GM18867 (cell line): ENCODE measurements around the gene HOXD3.
A peak's percentile ranks its signal among the peaks of the same experiment; 100 is the strongest.

Experiments used
- ATAC-seq: cut with Tn5 transposase; IDR thresholded peaks from one replicate; pipeline ENCODE4 v1.9.1; 2021; ENCODE audit warnings: mild to moderate bottlenecking, moderate library complexity; ENCODE audit not compliant: unreplicated experiment

HOXD3 gene

DNA sequence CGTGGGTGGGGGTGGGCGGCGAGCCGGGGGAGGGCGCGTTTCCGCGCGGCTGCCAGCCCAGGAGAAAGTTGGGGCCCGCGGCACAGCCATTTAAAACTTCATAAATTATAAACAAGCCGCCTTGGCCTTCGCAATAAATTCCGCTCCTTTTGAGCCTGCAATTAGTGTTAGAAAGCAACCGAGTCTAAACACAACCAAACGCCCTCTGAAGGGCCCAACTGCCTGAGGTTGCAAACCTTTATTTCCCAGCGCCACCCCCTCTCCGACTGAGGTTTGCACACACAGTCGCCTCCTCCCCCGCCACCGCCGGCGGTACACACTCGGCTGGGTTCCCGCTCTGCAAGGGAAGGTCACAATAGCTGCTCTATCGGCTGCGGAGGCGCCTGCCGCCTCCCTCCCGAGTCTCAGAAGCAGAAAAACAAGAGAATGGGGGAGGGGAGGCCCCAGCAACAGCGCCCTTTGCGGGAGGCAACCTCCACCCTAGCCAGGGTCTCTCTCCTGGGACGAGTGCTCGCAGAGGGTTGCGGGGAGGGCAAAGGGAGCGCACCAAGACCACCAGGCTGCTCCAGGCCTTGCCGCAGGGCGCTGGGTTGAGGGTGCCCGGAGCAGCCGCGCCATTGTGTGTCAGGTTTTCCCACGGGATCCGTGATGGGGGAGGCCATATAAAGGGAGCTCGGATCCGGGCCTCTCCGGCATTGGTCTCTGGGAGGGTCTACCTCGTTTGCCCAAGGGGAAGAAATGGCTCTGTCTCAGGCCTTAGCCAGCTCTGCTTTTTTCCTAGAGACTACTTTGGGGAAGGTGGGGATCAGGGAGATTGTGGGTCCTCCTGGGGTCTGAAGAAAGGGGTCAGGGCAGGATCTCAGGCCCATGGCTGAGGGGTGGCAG lies 18.0 kb downstream of the HOXD3 start:
- ATAC-seq: no peak

DNA sequence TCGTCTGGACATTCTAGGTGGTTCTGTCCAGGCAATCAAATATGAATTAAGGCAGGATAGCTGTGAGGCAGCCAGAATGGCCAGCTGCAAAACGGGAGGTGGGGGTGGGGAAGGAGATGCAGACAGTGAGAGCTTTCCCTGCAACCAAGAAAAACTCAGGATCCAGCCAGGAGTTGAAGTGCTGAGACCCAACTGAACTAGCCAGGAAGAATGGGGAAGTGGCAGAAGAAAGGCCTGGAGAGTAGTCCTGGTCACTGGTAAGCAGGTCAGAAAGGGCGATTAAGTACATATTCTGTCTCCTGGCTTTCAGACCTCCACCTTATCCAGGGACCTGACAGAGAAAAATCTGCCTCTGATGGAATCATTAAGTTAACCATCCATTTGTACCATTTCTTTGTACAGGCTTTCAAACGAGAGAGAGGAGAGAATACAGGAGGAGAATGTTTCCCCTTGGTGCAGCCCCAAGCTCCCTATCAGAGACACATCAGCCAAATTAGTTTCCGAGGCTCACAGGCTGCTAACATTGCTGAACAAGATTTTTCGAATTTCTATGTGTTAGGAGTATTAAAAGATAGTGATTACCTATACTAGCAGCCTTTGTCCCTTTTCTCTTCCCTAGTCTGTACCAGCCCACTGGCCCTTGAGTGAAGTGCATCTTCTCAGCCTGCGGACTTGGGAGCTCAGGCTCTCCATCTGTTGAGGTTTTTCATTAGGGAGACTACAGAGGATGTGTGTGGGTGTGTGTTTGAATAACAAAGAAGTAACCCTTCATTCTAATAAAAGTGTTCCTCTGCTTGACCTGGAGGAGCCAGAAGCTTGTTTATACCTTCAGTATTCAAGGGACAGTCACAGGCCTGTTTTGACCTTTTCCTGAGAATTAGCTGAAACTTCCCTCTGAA lies 18.9 kb downstream of the HOXD3 start:
- ATAC-seq: no peak

DNA sequence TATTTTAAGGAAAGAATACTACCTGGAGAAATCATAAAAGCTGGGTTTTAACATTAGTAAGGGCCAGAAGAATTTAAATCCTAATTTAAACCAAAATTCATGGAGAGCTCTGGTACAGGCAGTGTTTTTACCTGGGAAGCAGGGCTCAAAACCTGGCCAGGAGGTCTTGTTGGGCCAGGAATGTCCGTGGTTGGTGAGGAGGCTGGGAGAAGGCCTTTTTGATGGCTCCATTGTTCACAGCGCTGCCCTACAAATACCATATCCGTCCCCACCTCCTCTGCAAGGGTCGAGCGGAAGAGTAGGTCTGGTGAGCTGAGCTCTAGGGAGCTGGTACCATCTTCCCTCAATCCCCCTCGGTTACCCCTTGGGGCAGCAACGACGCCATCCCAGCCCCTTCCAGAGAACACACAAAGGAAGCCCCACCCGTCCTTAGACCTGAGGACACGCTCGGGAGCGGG lies 20.5 kb downstream of the HOXD3 start:
- peak; percentile 20 for ATAC-seq

DNA sequence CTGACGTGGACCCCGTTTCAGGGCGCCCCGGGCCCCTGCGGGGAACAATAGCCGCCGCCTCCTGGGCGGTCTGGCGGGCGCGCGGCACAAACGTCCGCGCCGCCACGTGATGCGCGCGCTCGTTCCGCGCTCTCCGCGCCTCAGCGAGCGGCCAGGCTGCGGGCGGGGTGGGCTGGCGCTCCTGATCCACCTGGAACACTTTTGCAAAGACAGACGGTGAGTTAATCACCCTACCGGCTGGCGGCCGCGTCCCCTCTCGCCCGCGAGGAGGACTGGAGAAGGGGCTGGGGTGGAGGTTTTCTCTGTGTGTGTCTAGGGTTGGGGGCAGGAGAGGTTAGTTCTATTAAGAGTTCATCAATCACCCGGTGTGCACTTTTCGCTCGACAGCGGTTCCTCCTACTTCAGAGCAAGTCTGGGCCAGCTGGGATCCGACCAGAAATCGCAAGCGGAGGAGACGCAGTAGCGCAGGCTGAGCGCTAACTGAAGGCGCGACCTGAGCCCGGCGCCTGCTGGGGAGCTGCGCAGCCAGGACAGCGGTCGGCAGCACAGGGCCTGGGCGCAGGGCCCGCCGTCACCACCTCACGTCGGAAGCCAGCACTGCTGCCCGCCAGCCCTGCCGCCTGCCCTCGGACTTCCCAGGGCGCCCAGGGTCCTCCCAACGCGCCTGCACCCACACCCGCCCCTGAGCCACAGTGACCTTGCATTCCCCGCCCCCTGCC lies 21.1 kb downstream of the HOXD3 start:
- peak; percentile 53 for ATAC-seq

DNA sequence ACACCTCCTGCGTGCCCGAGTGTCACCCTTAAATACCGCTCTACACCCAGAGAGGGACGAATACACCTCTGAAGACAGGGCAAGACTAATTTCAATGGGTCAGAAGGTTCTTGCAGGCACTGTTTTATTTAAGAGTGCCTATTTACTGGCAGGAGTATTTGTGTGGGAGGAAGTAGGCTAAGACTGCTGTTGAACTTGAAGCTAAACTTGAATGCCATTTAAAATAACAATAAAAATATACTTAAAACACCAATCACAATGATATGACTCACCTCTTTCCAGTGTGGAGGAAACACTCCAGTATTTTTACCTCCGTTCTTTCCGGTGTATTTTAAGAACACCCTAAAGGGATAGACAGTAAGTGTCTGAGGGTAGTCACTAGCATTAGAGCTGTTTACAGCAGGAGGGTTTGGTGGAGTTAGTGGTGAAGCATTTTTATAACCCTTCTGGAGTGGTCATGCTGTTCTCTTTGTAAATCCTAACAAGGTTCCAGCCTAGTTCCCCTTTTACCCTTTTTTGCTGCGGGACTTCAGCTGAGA lies 21.7 kb downstream of the HOXD3 start:
- ATAC-seq: no peak

DNA sequence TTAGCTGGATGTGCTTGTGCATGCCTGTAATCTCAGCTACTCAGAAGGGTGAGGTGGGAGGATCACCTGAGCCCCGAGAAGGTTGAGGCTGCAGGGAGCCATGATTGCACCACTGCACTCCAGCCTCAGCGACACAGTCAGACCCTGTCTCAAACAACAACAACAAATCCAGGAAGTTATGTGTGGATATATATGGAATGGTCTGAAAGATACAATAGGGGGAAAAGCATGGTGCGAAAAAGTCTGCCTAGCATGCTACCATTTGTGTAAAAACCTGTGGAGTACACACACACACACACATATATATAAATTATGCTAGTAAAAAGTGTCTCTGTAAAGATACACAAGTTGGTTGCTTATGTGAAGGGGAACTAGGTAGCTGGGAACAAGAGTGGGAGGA lies 24.4 kb downstream of the HOXD3 start:
- ATAC-seq: no peak

DNA sequence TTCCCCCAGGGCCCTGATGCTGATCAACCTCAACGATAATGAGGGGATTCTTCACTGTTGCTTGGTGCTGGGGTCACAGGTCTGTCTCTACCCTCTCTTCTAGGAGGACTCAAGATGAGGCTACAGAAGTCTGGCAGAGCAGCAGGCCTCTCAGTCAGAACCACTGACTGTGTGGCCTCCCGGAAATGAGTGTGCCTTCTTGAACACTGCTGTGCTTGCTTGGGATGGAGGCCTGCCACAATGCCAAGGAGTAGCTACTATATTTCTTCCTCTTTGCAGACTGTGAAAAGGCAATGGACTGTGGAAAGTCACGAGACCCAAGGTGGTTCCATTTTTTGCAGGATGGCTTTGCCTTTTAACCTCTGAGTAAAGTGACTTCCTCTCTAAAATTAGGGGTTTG lies 25.6 kb downstream of the HOXD3 start:
- no peak for ATAC-seq

DNA sequence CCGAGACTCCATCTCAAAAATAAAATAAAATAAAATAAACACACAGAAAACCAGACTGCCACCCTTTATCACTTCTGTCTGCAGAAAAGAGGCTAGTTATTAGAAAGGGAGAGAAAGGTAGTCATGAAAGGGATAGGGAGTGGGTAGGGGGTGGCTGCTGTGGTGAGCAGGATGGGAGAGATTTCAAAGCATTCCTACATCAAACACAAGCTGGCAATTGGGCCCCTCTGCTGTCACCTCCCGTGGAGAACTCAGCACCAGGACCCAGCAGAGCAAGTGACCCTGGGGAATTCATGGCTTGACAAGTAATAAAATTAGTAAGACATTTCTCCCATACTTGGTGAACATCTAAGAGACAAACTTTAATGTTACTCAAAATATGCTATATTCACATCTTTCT lies 27.6 kb downstream of the HOXD3 start:
- ATAC-seq: no peak

DNA sequence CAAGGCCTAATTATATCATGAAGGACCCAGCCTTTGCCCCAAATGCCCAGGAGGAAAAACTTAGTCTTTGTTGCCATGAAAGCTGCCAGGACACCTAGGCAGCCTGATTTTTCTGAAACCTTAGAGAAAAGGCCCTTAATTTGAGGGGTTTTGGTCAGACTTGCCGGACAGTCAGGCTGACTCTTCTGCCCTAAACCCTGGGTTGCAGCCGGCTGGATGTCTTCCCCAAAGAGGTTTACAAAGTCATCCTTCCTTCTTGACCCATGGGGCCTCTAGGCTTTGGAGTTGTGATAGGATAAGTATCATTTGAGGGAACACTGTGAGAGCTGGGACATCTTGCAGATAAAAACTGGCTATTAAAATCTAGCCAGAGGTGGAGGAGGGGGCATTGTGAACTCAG lies 28.9 kb downstream of the HOXD3 start:
- ATAC-seq: no peak

DNA sequence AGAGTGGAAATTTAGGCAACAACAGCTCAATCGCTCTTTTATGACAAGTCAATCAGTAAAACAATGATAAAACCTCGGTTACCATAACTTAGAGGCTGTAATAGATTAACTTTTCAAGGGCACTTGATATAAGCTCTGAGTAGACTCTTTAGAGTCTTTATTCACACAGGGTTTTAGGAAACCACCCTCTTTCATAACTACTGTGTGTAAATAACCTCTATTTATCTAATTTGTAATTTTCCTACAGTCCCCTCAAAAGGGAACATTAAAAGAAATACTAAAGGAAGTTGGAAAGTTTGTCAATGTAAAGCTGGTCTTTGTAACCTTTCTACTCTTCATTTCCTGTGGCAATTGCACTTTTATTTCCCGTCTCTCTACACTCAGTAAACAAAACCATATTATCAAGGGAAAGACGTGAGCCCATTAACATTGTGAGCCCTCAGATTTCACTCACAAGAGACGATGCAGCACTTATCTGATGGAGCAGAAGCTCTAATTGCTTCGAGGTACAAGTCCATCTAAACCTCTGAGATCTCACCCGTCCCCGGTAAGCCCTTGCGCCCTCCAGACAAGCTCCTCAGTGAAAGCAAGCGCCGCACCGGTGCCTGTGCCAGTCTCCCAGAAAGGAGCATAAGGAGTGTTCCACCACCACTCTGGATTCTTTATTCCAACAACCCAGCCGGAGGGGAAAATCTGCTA lies 30.2 kb downstream of the HOXD3 start:
- no peak for ATAC-seq

DNA sequence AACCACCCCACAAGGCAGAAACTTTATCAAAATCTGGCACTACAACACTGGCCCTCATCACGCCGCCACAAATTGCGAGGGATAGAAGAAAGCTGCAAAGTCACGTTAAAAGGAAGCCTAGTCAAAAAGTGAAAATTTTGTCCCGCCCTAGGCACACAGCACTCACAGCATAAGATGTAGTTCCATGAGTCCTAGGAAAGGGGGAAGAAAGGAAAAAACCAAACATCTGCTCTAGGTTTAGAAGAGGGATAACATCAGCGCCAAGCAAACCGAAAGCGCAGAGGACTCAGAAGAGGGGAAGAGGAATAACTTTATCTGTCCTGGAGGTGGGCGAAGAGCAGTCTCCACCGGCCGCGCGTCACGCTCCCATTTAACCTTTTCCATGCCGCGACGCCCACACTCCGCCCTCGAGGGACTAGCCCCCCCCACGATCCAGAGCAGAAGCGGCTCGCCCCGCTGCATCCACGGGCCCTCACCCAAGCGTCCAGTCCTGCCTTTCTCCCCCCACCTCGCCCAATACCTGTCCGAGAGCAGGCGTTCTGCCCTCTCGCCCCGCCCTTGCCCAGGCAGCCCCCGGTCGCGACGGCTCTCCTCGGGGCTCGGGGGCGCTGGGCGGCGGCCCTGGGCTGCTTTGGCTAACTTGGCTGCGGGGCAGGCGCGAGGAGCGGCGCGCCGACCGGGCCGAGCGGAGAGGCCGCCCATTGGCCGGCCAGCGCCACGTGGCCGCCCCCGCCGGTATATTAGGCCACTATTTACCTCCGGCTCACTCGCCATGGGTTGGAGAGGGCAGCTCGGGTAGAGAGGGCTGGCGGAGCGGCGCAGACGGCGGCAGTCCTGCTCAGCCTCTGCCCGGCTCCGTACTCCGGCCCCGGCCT lies 31.0 kb downstream of the HOXD3 start, which contains the start of gene HOXD1:
TSS of gene HOXD1 (plus strand) at position 770 of the 875 bp plus-strand sequence. CDS start 134 bp downstream, outside the sequence.
- no peak for ATAC-seq

DNA sequence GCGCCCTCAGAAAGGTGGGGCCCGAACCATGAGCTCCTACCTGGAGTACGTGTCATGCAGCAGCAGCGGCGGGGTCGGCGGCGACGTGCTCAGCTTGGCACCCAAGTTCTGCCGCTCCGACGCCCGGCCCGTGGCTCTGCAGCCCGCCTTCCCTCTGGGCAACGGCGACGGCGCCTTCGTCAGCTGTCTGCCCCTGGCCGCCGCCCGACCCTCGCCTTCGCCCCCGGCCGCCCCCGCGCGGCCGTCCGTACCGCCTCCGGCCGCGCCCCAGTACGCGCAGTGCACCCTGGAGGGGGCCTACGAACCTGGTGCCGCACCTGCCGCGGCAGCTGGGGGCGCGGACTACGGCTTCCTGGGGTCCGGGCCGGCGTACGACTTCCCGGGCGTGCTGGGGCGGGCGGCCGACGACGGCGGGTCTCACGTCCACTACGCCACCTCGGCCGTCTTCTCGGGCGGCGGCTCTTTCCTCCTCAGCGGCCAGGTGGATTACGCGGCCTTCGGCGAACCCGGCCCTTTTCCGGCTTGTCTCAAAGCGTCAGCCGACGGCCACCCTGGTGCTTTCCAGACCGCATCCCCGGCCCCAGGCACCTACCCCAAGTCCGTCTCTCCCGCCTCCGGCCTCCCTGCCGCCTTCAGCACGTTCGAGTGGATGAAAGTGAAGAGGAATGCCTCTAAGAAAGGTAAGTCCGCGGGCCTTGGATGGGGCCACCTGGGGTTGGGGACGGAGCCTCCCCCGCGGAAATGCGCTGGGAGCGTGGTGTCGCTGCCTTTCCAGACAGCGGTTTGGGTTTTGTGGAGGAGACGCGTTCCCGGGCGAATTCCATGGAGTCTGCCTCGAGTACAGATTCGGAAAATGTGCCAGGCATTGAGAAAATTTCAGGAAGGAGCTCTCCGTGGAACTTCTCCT lies 31.9 kb downstream of the HOXD3 start:
- ATAC-seq: no peak

DNA sequence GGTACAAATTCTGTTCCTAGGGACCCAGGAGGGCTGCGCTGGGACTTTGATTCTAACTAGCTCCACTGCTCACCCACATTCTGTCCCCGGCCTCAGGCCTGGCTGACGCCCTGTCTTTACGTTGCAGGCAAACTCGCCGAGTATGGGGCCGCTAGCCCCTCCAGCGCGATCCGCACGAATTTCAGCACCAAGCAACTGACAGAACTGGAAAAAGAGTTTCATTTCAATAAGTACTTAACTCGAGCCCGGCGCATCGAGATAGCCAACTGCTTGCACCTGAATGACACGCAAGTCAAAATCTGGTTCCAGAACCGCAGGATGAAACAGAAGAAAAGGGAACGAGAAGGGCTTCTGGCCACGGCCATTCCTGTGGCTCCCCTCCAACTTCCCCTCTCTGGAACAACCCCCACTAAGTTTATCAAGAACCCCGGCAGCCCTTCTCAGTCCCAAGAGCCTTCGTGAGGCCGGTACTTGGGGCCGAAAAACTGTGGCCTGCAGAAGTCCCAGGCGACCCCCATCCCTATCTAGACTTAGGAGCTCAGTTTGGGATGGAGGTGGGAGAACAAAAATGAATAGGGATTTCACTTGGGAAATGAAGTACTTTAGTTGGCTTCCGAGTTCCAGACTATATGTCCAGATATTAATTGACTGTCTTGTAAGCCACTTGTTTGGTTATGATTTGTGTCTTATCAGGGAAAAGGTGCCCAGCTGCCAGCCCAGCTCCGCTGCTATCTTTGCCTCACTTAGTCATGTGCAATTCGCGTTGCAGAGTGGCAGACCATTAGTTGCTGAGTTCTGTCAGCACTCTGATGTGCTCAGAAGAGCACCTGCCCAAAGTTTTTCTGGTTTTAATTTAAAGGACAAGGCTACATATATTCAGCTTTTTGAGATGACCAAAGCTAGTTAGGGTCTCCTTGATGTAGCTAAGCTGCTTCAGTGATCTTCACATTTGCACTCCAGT lies 32.9 kb downstream of the HOXD3 start:
- ATAC-seq: no peak

DNA sequence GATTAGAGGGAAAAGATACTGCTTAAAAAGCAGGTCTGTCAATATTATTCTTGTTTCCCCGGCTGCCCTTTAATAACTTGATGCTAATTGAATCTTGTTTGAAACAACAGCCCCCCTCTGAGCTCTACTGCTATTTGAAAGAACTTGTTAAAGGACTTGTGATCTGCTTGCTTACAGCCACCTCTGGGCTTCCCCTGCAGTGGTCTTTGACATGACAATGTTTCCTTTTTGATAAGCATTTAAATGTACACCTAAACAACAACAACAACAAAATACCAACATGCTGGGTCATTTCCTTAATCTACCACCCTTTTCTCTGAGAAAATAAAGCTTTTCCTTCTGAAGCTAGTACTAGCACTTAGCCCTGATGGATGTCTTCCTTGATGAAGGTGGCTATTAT lies 35.2 kb downstream of the HOXD3 start:
- ATAC-seq: no peak

DNA sequence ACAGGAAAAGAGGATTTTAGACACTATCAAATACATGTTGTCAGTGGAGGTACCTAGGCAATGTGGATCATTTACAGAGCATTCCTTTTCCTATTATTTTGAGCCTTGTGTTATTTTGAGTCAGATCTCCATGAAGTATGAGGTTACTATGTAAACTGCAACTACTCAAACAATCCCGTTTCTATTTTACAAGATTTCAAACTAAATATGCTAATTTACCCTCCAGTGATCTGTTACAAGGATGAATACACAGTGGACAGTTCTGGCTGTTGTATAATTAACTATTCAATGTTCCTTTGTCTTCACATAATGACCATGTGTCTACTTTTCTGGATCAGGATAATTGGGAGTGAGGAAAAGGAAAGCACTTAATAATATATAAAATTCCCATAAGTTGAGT lies 35.9 kb downstream of the HOXD3 start:
- no peak for ATAC-seq

DNA sequence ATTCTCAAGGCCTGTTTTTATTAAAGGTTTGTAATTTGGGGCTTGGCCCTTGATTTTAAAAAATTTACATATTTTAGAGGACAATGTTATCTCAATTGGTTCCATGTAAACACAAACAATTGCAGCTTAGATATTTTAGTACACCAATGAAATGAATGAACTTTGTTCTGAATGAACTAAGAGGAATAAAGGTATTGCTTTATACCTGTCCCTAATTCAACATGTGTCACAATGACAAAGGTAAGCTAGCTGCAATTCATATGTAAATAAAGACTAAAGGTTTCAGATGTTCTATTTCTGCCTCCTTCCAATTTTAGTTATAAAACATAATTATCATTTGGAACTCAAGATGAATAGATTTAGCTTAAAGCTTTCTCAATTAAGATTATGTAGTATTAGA lies 42.8 kb downstream of the HOXD3 start:
- no peak for ATAC-seq

DNA sequence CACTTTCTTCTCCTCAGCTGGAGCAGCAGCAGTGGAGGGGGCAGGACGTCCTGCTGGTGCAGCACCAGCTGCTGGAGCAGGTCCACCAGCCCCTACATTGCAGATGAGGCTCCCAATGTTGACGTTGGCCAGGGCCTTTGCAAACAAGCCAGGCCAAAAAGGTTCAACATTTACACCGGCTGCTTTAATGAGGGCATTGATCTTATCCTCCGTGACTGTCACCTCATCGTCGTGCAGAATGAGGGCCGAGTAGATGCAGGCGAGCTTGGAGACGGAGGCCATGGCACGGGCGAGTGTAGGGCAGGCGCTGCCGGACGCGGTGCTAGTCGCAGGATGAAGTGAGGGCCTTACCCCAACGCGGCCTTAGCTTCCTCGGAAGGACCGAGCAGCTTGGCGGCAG lies 43.9 kb downstream of the HOXD3 start:
- no peak for ATAC-seq
